Adipocyte (in vitro differentiated cells): ENCODE data around the gene FSTL4.

Experiments
- DNase-seq: peaks from one replicate; pipeline ENCODE4 v3.0.0-alpha.2; 2015; ENCODE audit warnings: low read depth
- H3K27me3 ChIP-seq: replicated peaks from 2 replicates; pipeline ENCODE4 v1.7.0; 2013; ENCODE audit warnings: mild to moderate bottlenecking, low read length, moderate library complexity; ENCODE audit not compliant: control insufficient read depth, insufficient read depth
- H3K36me3 ChIP-seq: 2 replicates; pipeline ENCODE4 v1.7.0; 2013; ENCODE audit warnings: low read length, mild to moderate bottlenecking, moderate library complexity; ENCODE audit not compliant: control insufficient read depth, insufficient read depth, severe bottlenecking
- H3K4me1 ChIP-seq: 2 replicates; pipeline ENCODE4 v1.7.0; 2013; ENCODE audit warnings: mild to moderate bottlenecking, low read length, moderate library complexity; ENCODE audit not compliant: control insufficient read depth, insufficient read depth
- H3K4me3 ChIP-seq: 2 replicates; pipeline ENCODE4 v1.7.0; 2013; ENCODE audit warnings: mild to moderate bottlenecking, low read length, moderate library complexity
- H3K9ac ChIP-seq: 2 replicates; pipeline ENCODE4 v1.7.0; 2013; ENCODE audit warnings: mild to moderate bottlenecking, low read length, moderate library complexity
- H3K9me3 ChIP-seq: 2 replicates; pipeline ENCODE4 v1.7.0; 2013; ENCODE audit warnings: mild to moderate bottlenecking, low read length, moderate library complexity; ENCODE audit not compliant: control insufficient read depth

Gene FSTL4

DNA sequence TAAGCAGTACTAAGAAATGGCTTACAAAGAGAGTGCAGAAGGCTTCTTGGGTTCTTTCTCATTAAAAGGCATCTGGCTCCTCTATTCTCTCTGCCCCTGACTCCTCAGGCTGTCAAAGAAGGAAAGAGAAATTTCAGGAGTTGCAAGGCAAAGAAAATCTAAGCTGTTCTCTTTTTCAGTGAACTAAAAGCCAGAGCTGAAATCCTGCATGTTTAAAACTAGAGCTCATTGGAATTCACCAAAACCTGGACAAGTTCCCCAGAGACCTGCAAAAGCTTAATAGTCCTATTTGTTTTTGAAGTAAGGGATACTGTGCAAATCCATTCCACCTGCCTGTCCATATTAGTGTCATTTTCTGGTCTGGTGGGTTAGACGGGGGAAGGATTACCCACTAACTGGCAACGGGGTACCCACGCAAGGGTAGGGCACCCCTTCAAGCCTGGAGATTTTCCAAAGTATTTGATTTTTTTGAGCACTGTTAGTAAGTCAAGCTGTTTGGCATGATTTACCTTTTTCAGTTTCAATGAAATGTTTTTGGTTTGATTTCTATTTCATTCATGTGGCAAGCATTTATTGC is 179.3 kb downstream of the FSTL4 start:
- Histone ChIP-seq H3K9me3 (no peaks in the 10 kb centered on the region), H3K9ac (no peak overlapping the region), H3K4me1 (no peaks in the 10 kb centered on the region), H3K4me3 (no peak overlapping the region), H3K27me3 (peaks cover 20% of the 10 kb centered on the region), H3K36me3 (no peaks in the 10 kb centered on the region)
- no peak for DNase-seq

GRCh38 chr5:133431326-133431865 is 180.9 kb downstream of the FSTL4 start:
- H3K27me3 ChIP-seq = peaks cover 29% of the 10 kb centered on the region
- no peaks in the 10 kb centered on the region for H3K9me3 ChIP-seq
- no peaks in the 10 kb centered on the region for H3K4me1 ChIP-seq
- no peak overlapping the region for H3K4me3 ChIP-seq
- DNase-seq = no peak
- H3K36me3 ChIP-seq = no peaks in the 10 kb centered on the region
- H3K9ac ChIP-seq = no peak overlapping the region

- Histone ChIP-seq H3K27me3 (peaks cover 33% of the 10 kb centered on the region), H3K36me3 (no peaks in the 10 kb centered on the region), H3K4me3 (no peak overlapping the region), H3K4me1 (no peaks in the 10 kb centered on the region), H3K9me3 (no peaks in the 10 kb centered on the region), H3K9ac (no peak overlapping the region)
- no peak for DNase-seq
Observed at GRCh38 chr5:133430095-133430494, 182.2 kb downstream of the FSTL4 start.

DNA sequence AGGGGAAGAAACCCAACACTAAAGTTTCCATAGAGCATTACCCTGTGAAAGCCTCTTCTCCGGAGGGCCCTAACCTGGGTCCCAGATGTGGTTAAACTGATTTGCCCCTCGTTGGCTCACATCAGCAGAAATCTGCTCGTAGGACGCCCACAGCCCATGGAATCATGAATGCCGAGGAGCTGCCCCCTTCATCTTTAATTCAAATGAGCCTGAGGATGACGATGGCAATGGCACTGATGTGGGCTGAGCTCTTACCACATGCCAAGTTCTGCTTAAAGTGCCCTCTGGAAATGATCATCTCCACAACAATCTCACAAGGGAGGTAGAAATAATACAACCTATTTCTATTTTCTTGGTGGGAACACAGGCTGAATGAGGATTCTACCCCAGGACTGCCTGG is 183.3 kb downstream of the FSTL4 start:
- Histone ChIP-seq H3K9me3 (no peaks in the 10 kb centered on the region), H3K4me3 (no peak overlapping the region), H3K36me3 (no peaks in the 10 kb centered on the region), H3K27me3 (peaks cover 33% of the 10 kb centered on the region), H3K4me1 (no peaks in the 10 kb centered on the region), H3K9ac (no peak overlapping the region)
- DNase-seq = no peak

- H3K9ac ChIP-seq = no peak overlapping the region
- peaks cover 5% of the 10 kb centered on the region for H3K4me1 ChIP-seq
- H3K4me3 ChIP-seq = no peak overlapping the region
- no peaks in the 10 kb centered on the region for H3K36me3 ChIP-seq
- H3K27me3 ChIP-seq = peaks cover 33% of the 10 kb centered on the region
- no peaks in the 10 kb centered on the region for H3K9me3 ChIP-seq
- DNase-seq = no peak
Observed at GRCh38 chr5:133428072-133428660, 184.2 kb downstream of the FSTL4 start.

- H3K27me3 ChIP-seq = peaks cover 30% of the 10 kb centered on the region
- H3K4me3 ChIP-seq = no peak overlapping the region
- no peaks in the 10 kb centered on the region for H3K9me3 ChIP-seq
- H3K36me3 ChIP-seq = no peaks in the 10 kb centered on the region
- DNase-seq = no peak
- H3K9ac ChIP-seq = no peak overlapping the region
- peaks cover 5% of the 10 kb centered on the region for H3K4me1 ChIP-seq
Observed at GRCh38 chr5:133427121-133427777, 185.1 kb downstream of the FSTL4 start.

DNA sequence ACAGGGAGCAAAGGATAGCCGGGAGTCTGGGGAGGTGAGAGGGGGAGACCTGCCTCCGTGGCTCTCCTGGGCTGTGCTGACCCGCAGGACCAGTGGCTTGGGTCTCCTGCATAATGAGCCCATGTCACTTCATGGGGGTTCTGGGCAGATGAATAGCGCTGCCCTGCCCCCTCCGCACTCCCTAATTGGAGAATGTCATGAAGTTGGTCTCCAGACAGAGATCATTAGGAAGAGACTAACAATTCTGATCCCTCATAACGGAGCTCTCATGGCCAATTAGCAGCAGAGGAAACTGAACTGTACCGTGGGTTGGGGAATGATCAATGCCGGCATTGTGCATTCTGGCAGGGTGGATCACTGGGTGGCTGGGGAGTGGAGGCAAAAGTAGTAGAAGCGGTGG is 186.1 kb downstream of the FSTL4 start:
- Histone ChIP-seq H3K9ac (no peak overlapping the region), H3K9me3 (no peaks in the 10 kb centered on the region), H3K4me3 (no peak overlapping the region), H3K4me1 (peaks cover 5% of the 10 kb centered on the region), H3K27me3 (peaks cover 35% of the 10 kb centered on the region), H3K36me3 (no peaks in the 10 kb centered on the region)
- DNase-seq = no peak

DNA sequence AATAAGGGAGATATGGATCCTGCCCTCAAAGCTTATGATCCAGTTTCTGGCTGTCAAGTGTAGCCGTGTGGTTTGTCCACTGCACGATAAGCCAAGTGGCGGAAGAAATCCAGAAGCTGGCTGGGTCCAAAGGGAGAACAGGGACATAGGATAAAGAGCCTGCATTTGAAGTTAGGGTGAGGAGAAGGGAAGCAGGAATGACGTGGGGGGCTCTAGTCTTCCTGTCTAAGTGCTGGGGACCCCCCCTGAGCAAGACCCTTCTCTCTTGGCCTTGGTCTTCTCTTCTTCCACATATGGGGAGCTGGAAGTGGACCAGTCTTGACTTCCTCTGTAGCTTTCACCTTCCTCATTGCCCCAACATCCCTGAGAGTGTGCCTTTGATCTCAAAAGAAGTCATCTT is 186.6 kb downstream of the FSTL4 start:
- no peak overlapping the region for H3K9ac ChIP-seq
- no peaks in the 10 kb centered on the region for H3K9me3 ChIP-seq
- H3K36me3 ChIP-seq = no peaks in the 10 kb centered on the region
- H3K4me3 ChIP-seq = no peak overlapping the region
- H3K4me1 ChIP-seq = peaks cover 5% of the 10 kb centered on the region
- H3K27me3 ChIP-seq = peaks cover 40% of the 10 kb centered on the region
- DNase-seq = no peak

- DNase-seq = no peak
- no peak overlapping the region for H3K4me3 ChIP-seq
- H3K36me3 ChIP-seq = no peaks in the 10 kb centered on the region
- peaks cover 5% of the 10 kb centered on the region for H3K4me1 ChIP-seq
- peaks cover 42% of the 10 kb centered on the region for H3K27me3 ChIP-seq
- no peaks in the 10 kb centered on the region for H3K9me3 ChIP-seq
- H3K9ac ChIP-seq = no peak overlapping the region
Observed at GRCh38 chr5:133425222-133425621, 187.1 kb downstream of the FSTL4 start.

DNA sequence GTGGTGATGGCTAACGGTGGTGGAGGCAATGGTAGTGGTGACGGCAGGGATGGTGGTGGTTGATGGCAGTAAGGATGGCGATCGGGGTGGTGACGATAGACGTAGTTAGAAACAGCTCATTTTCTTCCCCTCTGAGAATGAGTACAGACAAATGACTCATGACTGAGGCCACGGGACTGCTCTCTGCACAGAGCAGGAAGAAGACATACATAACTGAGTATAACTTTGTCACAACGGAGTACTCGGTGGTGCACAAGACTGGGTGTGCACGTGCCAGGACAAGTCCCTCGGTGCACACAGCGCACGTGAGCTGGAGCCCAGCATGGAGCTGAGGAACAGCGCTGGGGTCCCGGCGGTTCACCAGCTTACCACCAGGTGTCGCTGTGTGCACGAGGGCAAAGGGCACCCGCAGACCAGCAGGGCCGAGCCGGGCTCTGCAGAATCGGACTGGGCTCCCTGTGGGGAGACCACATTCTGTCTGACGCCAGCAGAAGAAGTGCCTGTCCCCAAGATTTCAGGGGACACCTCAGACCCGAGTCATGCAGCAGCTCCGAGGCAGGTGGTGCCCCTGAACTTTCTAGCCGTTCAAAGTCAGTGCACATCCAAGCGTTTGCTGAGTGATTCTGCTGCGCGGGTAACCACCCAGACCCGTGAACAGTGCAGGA is 188.6 kb downstream of the FSTL4 start:
- peaks cover 32% of the 10 kb centered on the region for H3K27me3 ChIP-seq
- peak; percentile 51 for DNase-seq
- peak overlapping the region; percentile 25 for H3K4me3 ChIP-seq
- H3K9me3 ChIP-seq = peaks cover 2% of the 10 kb centered on the region
- H3K9ac ChIP-seq = no peak overlapping the region
- H3K36me3 ChIP-seq = no peaks in the 10 kb centered on the region
- peaks cover 5% of the 10 kb centered on the region for H3K4me1 ChIP-seq

- Histone ChIP-seq H3K36me3 (no peaks in the 10 kb centered on the region), H3K4me1 (peaks cover 5% of the 10 kb centered on the region), H3K4me3 (peak overlapping the region; percentile 25), H3K27me3 (peaks cover 32% of the 10 kb centered on the region), H3K9me3 (peaks cover 2% of the 10 kb centered on the region), H3K9ac (no peak overlapping the region)
- no peak for DNase-seq
Observed at GRCh38 chr5:133423011-133423617, 189.2 kb downstream of the FSTL4 start.
